Measurements from ENCODE around the gene MSH4.
"Not testable (repeated sequence)": the region's sequence is repeated elsewhere in the genome, so short reads cannot be mapped to it uniquely, and the experiment has no call there.

GRCh38 chr1:75780183-75780582 is 16.5 kb upstream of the MSH4 start:
- not testable (repeated sequence) for TF ChIP-seq CTCF, POLR2A (IDR thresholded peaks at IDR 0.05)

All from heart left ventricle (tissue), 13 donors.